Esophagus muscularis mucosa (tissue), 3 donors: ENCODE results near the gene UBE2L6.

Source experiments
- POLR2AphosphoS5 ChIP-seq, 2 donors: sonication (generic); formaldehyde crosslinking; IDR thresholded peaks; one replicate each; pipeline ENCODE4 v1.6.1; 2017; ENCODE audit warnings: antibody characterized with exemption in 2 of 2
- TF ChIP-seq, protein P1 (sequence below), 3 experiments: fragments of 200-600 bp in 2 of 3; fragments of 450-650 bp in 1 of 3; sonication (generic) in 2 of 3; IDR thresholded peaks; one replicate each; pipeline ENCODE4 v1.5.1; 2017 to 2019; ENCODE audit warnings: antibody characterized with exemption in 3 of 3, mild to moderate bottlenecking in 2 of 3, moderate library complexity in 1 of 3

DNA sequence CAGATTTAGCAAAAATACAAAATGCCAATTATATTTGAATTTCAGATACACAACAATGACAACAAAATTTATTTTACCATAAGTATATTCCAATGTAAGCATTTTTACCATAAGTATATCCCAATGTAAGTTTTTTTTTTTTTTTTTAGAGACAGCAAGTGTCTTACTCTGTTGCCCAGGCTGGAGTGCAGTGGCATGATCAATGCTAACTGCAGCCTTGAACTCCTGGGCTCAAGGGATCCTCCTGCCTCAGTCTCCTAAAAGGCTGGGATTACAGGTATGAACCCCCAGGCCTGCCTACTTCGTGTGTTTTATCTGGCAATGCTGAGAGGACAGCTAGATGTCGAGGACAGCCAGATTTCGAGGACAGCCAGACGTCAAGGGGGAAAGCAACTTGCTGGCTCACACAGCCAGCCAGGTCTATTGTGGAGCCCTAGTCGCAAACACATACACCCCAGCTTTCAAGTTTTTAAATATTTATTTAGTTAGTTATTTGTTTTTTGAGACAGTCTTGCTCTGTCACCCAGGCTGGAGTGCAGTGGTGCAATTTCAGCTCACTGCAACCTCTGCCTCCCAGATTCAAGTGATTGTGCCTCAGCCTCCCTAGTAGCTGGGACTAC is 28.9 kb upstream of the UBE2L6 start:
- TF ChIP-seq, protein P1, sequence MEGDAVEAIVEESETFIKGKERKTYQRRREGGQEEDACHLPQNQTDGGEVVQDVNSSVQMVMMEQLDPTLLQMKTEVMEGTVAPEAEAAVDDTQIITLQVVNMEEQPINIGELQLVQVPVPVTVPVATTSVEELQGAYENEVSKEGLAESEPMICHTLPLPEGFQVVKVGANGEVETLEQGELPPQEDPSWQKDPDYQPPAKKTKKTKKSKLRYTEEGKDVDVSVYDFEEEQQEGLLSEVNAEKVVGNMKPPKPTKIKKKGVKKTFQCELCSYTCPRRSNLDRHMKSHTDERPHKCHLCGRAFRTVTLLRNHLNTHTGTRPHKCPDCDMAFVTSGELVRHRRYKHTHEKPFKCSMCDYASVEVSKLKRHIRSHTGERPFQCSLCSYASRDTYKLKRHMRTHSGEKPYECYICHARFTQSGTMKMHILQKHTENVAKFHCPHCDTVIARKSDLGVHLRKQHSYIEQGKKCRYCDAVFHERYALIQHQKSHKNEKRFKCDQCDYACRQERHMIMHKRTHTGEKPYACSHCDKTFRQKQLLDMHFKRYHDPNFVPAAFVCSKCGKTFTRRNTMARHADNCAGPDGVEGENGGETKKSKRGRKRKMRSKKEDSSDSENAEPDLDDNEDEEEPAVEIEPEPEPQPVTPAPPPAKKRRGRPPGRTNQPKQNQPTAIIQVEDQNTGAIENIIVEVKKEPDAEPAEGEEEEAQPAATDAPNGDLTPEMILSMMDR (IDR thresholded peaks at IDR 0.05), result no peak
- no peak for TF ChIP-seq POLR2AphosphoS5 (IDR thresholded peaks at IDR 0.05)
